ENCODE results near the gene BAHCC1.
A peak's percentile ranks its signal among the peaks of the same experiment; 100 is the strongest.

Gene BAHCC1

GRCh38 chr17:81438007-81438659 lies 42.9 kb downstream of the BAHCC1 start:
- no peak overlapping the region for H2AFZ ChIP-seq (ENCODE audit: insufficient read depth, low read length, poor library complexity)
- H3K9me3 ChIP-seq (ENCODE audit: insufficient read depth, low read depth, low read length), result no peaks in the 10 kb centered on the region
- H3K14ac ChIP-seq (ENCODE audit: low read length), result no peak overlapping the region
- no peaks in the 10 kb centered on the region for H3K79me2 ChIP-seq (ENCODE audit: control insufficient read depth, insufficient read depth, low read length, poor library complexity)
- no peak overlapping the region for H2BK5ac ChIP-seq (ENCODE audit: low read depth, low read length, poor library complexity)
- H3K4me2 ChIP-seq (ENCODE audit: low read length), result no peak overlapping the region
- no peak overlapping the region for H3K18ac ChIP-seq (ENCODE audit: low read length)
- DNase-seq, result no peak
- no peak overlapping the region for H2BK120ac ChIP-seq (ENCODE audit: insufficient read depth, low read length, poor library complexity)
- no peak overlapping the region for H4K8ac ChIP-seq (ENCODE audit: low read depth, low read length)
- H3K36me3 ChIP-seq (ENCODE audit: control insufficient read depth in 1 of 2, insufficient read depth in 2 of 2, low read length in 2 of 2), result no peaks in the 10 kb centered on the region
- H4K91ac ChIP-seq (ENCODE audit: low read depth, low read length), result no peak overlapping the region
- no peaks in the 10 kb centered on the region for H3K79me1 ChIP-seq (ENCODE audit: low read length)
- H2AK5ac ChIP-seq (ENCODE audit: low read length), result no peak overlapping the region
- H3K27ac ChIP-seq (ENCODE audit: low read depth, low read length), result no peak overlapping the region
- WGBS (ENCODE audit: extremely low coverage, insufficient coverage, insufficient read length), result no CpG with 5 or more reads among the region's 23 CpGs
- no peak overlapping the region for H2BK12ac ChIP-seq (ENCODE audit: low read length)
- peaks cover 2% of the 10 kb centered on the region in 2 experiments for H3K4me1 ChIP-seq (ENCODE audit: control insufficient read depth in 1 of 2, insufficient read depth in 2 of 2, low read length in 2 of 2)
- no peak overlapping the region for H3K23ac ChIP-seq (ENCODE audit: low read length)
- no peak overlapping the region for H4K12ac ChIP-seq (ENCODE audit: low read depth, low read length)
- H3K4ac ChIP-seq (ENCODE audit: low read depth, low read length), result no peak overlapping the region
- H3K9ac ChIP-seq (ENCODE audit: low read length), result no peak overlapping the region
- H3K27me3 ChIP-seq (ENCODE audit: insufficient read depth, low read length), result no peaks in the 10 kb centered on the region
- no peak overlapping the region for H3K4me3 ChIP-seq (ENCODE audit: low read depth, low read length)

- Histone ChIP-seq H3K27me3 (ENCODE audit: insufficient read depth, low read length) (no peaks in the 10 kb centered on the region), H3K4me1 (ENCODE audit: control insufficient read depth in 1 of 2, insufficient read depth in 2 of 2, low read length in 2 of 2) (peaks cover 2% of the 10 kb centered on the region in 2 experiments), H2AFZ (ENCODE audit: insufficient read depth, low read length, poor library complexity) (no peak overlapping the region), H3K14ac (ENCODE audit: low read length) (no peak overlapping the region), H2BK12ac (ENCODE audit: low read length) (no peak overlapping the region), H4K91ac (ENCODE audit: low read depth, low read length) (no peak overlapping the region), H2AK5ac (ENCODE audit: low read length) (no peak overlapping the region), H2BK5ac (ENCODE audit: low read depth, low read length, poor library complexity) (no peak overlapping the region), H3K79me1 (ENCODE audit: low read length) (no peaks in the 10 kb centered on the region), H3K79me2 (ENCODE audit: control insufficient read depth, insufficient read depth, low read length, poor library complexity) (no peaks in the 10 kb centered on the region), H4K8ac (ENCODE audit: low read depth, low read length) (no peak overlapping the region), H3K27ac (ENCODE audit: low read depth, low read length) (no peak overlapping the region), H4K12ac (ENCODE audit: low read depth, low read length) (no peak overlapping the region), H3K4me2 (ENCODE audit: low read length) (no peak overlapping the region), H3K36me3 (ENCODE audit: control insufficient read depth in 1 of 2, insufficient read depth in 2 of 2, low read length in 2 of 2) (no peaks in the 10 kb centered on the region), H3K9ac (ENCODE audit: low read length) (no peak overlapping the region), H3K9me3 (ENCODE audit: insufficient read depth, low read depth, low read length) (no peaks in the 10 kb centered on the region), H3K4me3 (ENCODE audit: low read depth, low read length) (no peak overlapping the region), H2BK120ac (ENCODE audit: insufficient read depth, low read length, poor library complexity) (no peak overlapping the region), H3K23ac (ENCODE audit: low read length) (no peak overlapping the region), H3K4ac (ENCODE audit: low read depth, low read length) (no peak overlapping the region), H3K18ac (ENCODE audit: low read length) (no peak overlapping the region)
- no peak for DNase-seq
- no CpG with 5 or more reads among the region's 10 CpGs for WGBS (ENCODE audit: extremely low coverage, insufficient coverage, insufficient read length)
These were observed 43.4 kb downstream of the BAHCC1 start for GRCh38 chr17:81438688-81439087.

GRCh38 chr17:81440051-81440471 lies 44.8 kb downstream of the BAHCC1 start:
- Histone ChIP-seq H3K14ac (ENCODE audit: low read length) (no peak overlapping the region), H2BK12ac (ENCODE audit: low read length) (no peak overlapping the region), H2AFZ (ENCODE audit: insufficient read depth, low read length, poor library complexity) (no peak overlapping the region), H4K8ac (ENCODE audit: low read depth, low read length) (no peak overlapping the region), H3K23ac (ENCODE audit: low read length) (no peak overlapping the region), H3K4me3 (ENCODE audit: low read depth, low read length) (no peak overlapping the region), H4K12ac (ENCODE audit: low read depth, low read length) (no peak overlapping the region), H2AK5ac (ENCODE audit: low read length) (no peak overlapping the region), H3K79me2 (ENCODE audit: control insufficient read depth, insufficient read depth, low read length, poor library complexity) (no peaks in the 10 kb centered on the region), H3K9ac (ENCODE audit: low read length) (no peak overlapping the region), H3K27me3 (ENCODE audit: insufficient read depth, low read length) (no peaks in the 10 kb centered on the region), H3K9me3 (ENCODE audit: insufficient read depth, low read depth, low read length) (no peaks in the 10 kb centered on the region), H3K4me1 (ENCODE audit: control insufficient read depth in 1 of 2, insufficient read depth in 2 of 2, low read length in 2 of 2) (peaks cover 2% of the 10 kb centered on the region in 2 experiments), H4K91ac (ENCODE audit: low read depth, low read length) (no peak overlapping the region), H3K4me2 (ENCODE audit: low read length) (no peak overlapping the region), H2BK5ac (ENCODE audit: low read depth, low read length, poor library complexity) (no peak overlapping the region), H3K79me1 (ENCODE audit: low read length) (no peaks in the 10 kb centered on the region), H3K4ac (ENCODE audit: low read depth, low read length) (no peak overlapping the region), H3K36me3 (ENCODE audit: control insufficient read depth in 1 of 2, insufficient read depth in 2 of 2, low read length in 2 of 2) (no peaks in the 10 kb centered on the region), H3K18ac (ENCODE audit: low read length) (no peak overlapping the region), H3K27ac (ENCODE audit: low read depth, low read length) (no peak overlapping the region), H2BK120ac (ENCODE audit: insufficient read depth, low read length, poor library complexity) (no peak overlapping the region)
- no peak for DNase-seq
- no CpG with 5 or more reads among the region's 14 CpGs for WGBS (ENCODE audit: extremely low coverage, insufficient coverage, insufficient read length)

GRCh38 chr17:81440511-81441244 lies 45.4 kb downstream of the BAHCC1 start:
- Histone ChIP-seq H3K79me2 (ENCODE audit: control insufficient read depth, insufficient read depth, low read length, poor library complexity) (no peaks in the 10 kb centered on the region), H2BK120ac (ENCODE audit: insufficient read depth, low read length, poor library complexity) (no peak overlapping the region), H3K27ac (ENCODE audit: low read depth, low read length) (no peak overlapping the region), H3K9me3 (ENCODE audit: insufficient read depth, low read depth, low read length) (no peaks in the 10 kb centered on the region), H4K8ac (ENCODE audit: low read depth, low read length) (no peak overlapping the region), H3K23ac (ENCODE audit: low read length) (no peak overlapping the region), H3K79me1 (ENCODE audit: low read length) (no peaks in the 10 kb centered on the region), H3K4ac (ENCODE audit: low read depth, low read length) (no peak overlapping the region), H4K91ac (ENCODE audit: low read depth, low read length) (no peak overlapping the region), H3K18ac (ENCODE audit: low read length) (no peak overlapping the region), H2BK12ac (ENCODE audit: low read length) (no peak overlapping the region), H3K27me3 (ENCODE audit: insufficient read depth, low read length) (no peaks in the 10 kb centered on the region), H3K9ac (ENCODE audit: low read length) (no peak overlapping the region), H3K14ac (ENCODE audit: low read length) (no peak overlapping the region), H2AK5ac (ENCODE audit: low read length) (no peak overlapping the region), H3K4me1 (ENCODE audit: control insufficient read depth in 1 of 2, insufficient read depth in 2 of 2, low read length in 2 of 2) (peaks cover 2% of the 10 kb centered on the region in 2 experiments), H2AFZ (ENCODE audit: insufficient read depth, low read length, poor library complexity) (no peak overlapping the region), H3K36me3 (ENCODE audit: control insufficient read depth in 1 of 2, insufficient read depth in 2 of 2, low read length in 2 of 2) (no peaks in the 10 kb centered on the region), H2BK5ac (ENCODE audit: low read depth, low read length, poor library complexity) (no peak overlapping the region), H3K4me3 (ENCODE audit: low read depth, low read length) (no peak overlapping the region), H4K12ac (ENCODE audit: low read depth, low read length) (no peak overlapping the region), H3K4me2 (ENCODE audit: low read length) (no peak overlapping the region)
- no CpG with 5 or more reads among the region's 24 CpGs for WGBS (ENCODE audit: extremely low coverage, insufficient coverage, insufficient read length)
- DNase-seq, result peak in 1 of 2 donors; percentile 50

Data from trophoblast cell (in vitro differentiated cells and primary cell).